ENCODE data around the gene ZGPAT.

- TF ChIP-seq CTCF (IDR thresholded peaks at IDR 0.05), result no peak
- TF ChIP-seq POLR2A (IDR thresholded peaks at IDR 0.05), result no peak
Observed at GRCh38 chr20:63741354-63741675, 33.5 kb downstream of the ZGPAT start.
